GM18873 (cell line): ENCODE results near the gene SPTB.

Experiments
- ATAC-seq: cut with Tn5 transposase; IDR thresholded peaks from one replicate; pipeline ENCODE4 v1.9.1; 2021; ENCODE audit warnings: mild to moderate bottlenecking, moderate library complexity, moderate number of reproducible peaks; ENCODE audit not compliant: unreplicated experiment, low FRiP score

Gene SPTB

GRCh38 chr14:64733899-64734298 lies 145.8 kb downstream of the SPTB start:
- no peak for ATAC-seq

GRCh38 chr14:64733321-64733720 lies 146.4 kb downstream of the SPTB start:
- ATAC-seq: no peak

- no peak for ATAC-seq
These were observed 147.1 kb downstream of the SPTB start for GRCh38 chr14:64732536-64733120.

GRCh38 chr14:64732066-64732465 lies 147.6 kb downstream of the SPTB start:
- no peak for ATAC-seq

- ATAC-seq: no peak
These were observed 148.5 kb downstream of the SPTB start for GRCh38 chr14:64731141-64731581.

GRCh38 chr14:64730681-64731080 lies 149.0 kb downstream of the SPTB start:
- ATAC-seq: no peak

GRCh38 chr14:64730061-64730440 lies 149.7 kb downstream of the SPTB start:
- no peak for ATAC-seq

- ATAC-seq: no peak
These were observed 150.2 kb downstream of the SPTB start for GRCh38 chr14:64729386-64730060.

- no peak for ATAC-seq
These were observed 150.9 kb downstream of the SPTB start for GRCh38 chr14:64728856-64729255.

- no peak for ATAC-seq
These were observed 151.6 kb downstream of the SPTB start for GRCh38 chr14:64728106-64728505.

- ATAC-seq: no peak
These were observed 152.1 kb downstream of the SPTB start for GRCh38 chr14:64727551-64728071.

- ATAC-seq: no peak
These were observed 153.2 kb downstream of the SPTB start for GRCh38 chr14:64726585-64726890.

GRCh38 chr14:64725879-64726584 lies 153.7 kb downstream of the SPTB start:
- no peak for ATAC-seq

- ATAC-seq: no peak
These were observed 154.4 kb downstream of the SPTB start for GRCh38 chr14:64725261-64725815.

GRCh38 chr14:64724578-64724930 lies 155.2 kb downstream of the SPTB start:
- no peak for ATAC-seq

GRCh38 chr14:64723691-64724577 lies 155.8 kb downstream of the SPTB start:
- no peak for ATAC-seq

GRCh38 chr14:64722842-64723447 lies 156.8 kb downstream of the SPTB start:
- ATAC-seq: no peak

GRCh38 chr14:64721899-64722298 lies 157.8 kb downstream of the SPTB start:
- no peak for ATAC-seq

GRCh38 chr14:64721391-64721791 lies 158.3 kb downstream of the SPTB start:
- no peak for ATAC-seq

- no peak for ATAC-seq
These were observed 159.6 kb downstream of the SPTB start for GRCh38 chr14:64720131-64720576.
